HEK293T (cell line): ENCODE results near the gene IRF1.

Experiments used
- BHLHE40 ChIP-seq: fragments of 450-650 bp; IDR thresholded peaks from 2 replicates; pipeline ENCODE4 v1.6.1; 2016; ENCODE audit warnings: mild to moderate bottlenecking, moderate library complexity, borderline replicate concordance
- ELF4 ChIP-seq: fragments of 450-650 bp; IDR thresholded peaks from 2 replicates; pipeline ENCODE4 v1.6.1; 2017; ENCODE audit warnings: antibody characterized with exemption
- FOXA1 ChIP-seq: fragments of 450-650 bp; IDR thresholded peaks from 2 replicates; pipeline ENCODE4 v1.6.1; 2016; ENCODE audit warnings: mild to moderate bottlenecking
- FOXK2 ChIP-seq: fragments of 450-650 bp; IDR thresholded peaks from 2 replicates; pipeline ENCODE4 v1.6.1; 2016; ENCODE audit warnings: mild to moderate bottlenecking
- FOXM1 ChIP-seq: fragments of 450-650 bp; IDR thresholded peaks from 2 replicates; pipeline ENCODE4 v1.6.1; 2017; ENCODE audit warnings: mild to moderate bottlenecking, borderline replicate concordance
- L3MBTL2 ChIP-seq: fragments of 450-650 bp; conservative IDR thresholded peaks from 2 replicates; pipeline ENCODE4 v1.6.1; 2016; ENCODE audit warnings: mild to moderate bottlenecking
- NFRKB ChIP-seq: fragments of 450-650 bp; IDR thresholded peaks from 2 replicates; pipeline ENCODE4 v1.6.1; 2016; ENCODE audit warnings: mild to moderate bottlenecking, moderate library complexity
- PKNOX1 ChIP-seq: fragments of 450-650 bp; IDR thresholded peaks from 2 replicates; pipeline ENCODE4 v1.6.1; 2016
- SP1 ChIP-seq: fragments of 450-650 bp; IDR thresholded peaks from 2 replicates; pipeline ENCODE4 v1.6.1; 2017
- SUZ12 ChIP-seq: fragments of 450-650 bp; IDR thresholded peaks from 2 replicates; pipeline ENCODE4 v1.6.1; 2016; ENCODE audit warnings: mild to moderate bottlenecking
- TARDBP ChIP-seq: fragments of 450-650 bp; IDR thresholded peaks from 2 replicates; pipeline ENCODE4 v1.6.1; 2016
- ZNF384 ChIP-seq: fragments of 450-650 bp; IDR thresholded peaks from 2 replicates; pipeline ENCODE4 v1.6.1; 2016

GRCh38 chr5:132510076-132510475 is 19.5 kb upstream of the IRF1 start:
- no peak for TF ChIP-seq PKNOX1
- no peak for TF ChIP-seq SP1
- no peak for TF ChIP-seq L3MBTL2
- no peak for TF ChIP-seq ELF4
- no peak for TF ChIP-seq FOXA1
- TF ChIP-seq TARDBP: no peak
- TF ChIP-seq SUZ12: no peak
- no peak for TF ChIP-seq NFRKB
- no peak for TF ChIP-seq BHLHE40
- TF ChIP-seq FOXM1: no peak
- no peak for TF ChIP-seq ZNF384
- TF ChIP-seq FOXK2: no peak
